Type B pancreatic cell (in vitro differentiated cells): ENCODE results near the gene PEA15. TPM values are rescaled to one million over a fixed set of nuclear protein-coding genes. Genes with fewer than 3 reads are reported as not detected.

Source experiments
- DNase-seq: peaks from one replicate; pipeline ENCODE4 v3.0.0; 2021; ENCODE audit warnings: mixed read lengths; ENCODE audit not compliant: unreplicated experiment; ENCODE audit errors: extremely low spot score
- H3K27ac Mint-ChIP-seq: 2 replicates; pipeline ENCODE4 v1.8.0; 2021; ENCODE audit warnings: mild to moderate bottlenecking, mixed read lengths
- H3K27me3 Mint-ChIP-seq: 2 replicates; pipeline ENCODE4 v1.8.0; 2021; ENCODE audit warnings: mixed read lengths
- H3K36me3 Mint-ChIP-seq: 2 replicates; pipeline ENCODE4 v1.8.0; 2021; ENCODE audit warnings: mixed read lengths
- H3K4me1 Mint-ChIP-seq: one replicate; pipeline ENCODE4 v1.8.0; 2021; ENCODE audit warnings: mixed read lengths; ENCODE audit not compliant: unreplicated experiment
- H3K4me3 Mint-ChIP-seq: 2 replicates; pipeline ENCODE4 v1.8.0; 2021; ENCODE audit warnings: mild to moderate bottlenecking, mixed read lengths
- H3K9me3 Mint-ChIP-seq: 2 replicates; pipeline ENCODE4 v1.8.0; 2021; ENCODE audit warnings: mixed read lengths
- total RNA-seq: library from RNA; stranded (reverse); gene quantifications from 2 replicates; pipeline ENCODE4 v1.2.1, GENCODE V29; 2021; ENCODE audit warnings: low replicate concordance
- TF ChIP-seq, protein P1 (sequence below): fragments of 200-600 bp; sonication (generic); conservative IDR thresholded peaks from 2 replicates; pipeline ENCODE4 v1.5.0; 2021; ENCODE audit warnings: antibody characterized with exemption, mild to moderate bottlenecking

The PEA15 gene
- total RNA-seq, 1 donor from 2014 or later, result 67.7 TPM

DNA sequence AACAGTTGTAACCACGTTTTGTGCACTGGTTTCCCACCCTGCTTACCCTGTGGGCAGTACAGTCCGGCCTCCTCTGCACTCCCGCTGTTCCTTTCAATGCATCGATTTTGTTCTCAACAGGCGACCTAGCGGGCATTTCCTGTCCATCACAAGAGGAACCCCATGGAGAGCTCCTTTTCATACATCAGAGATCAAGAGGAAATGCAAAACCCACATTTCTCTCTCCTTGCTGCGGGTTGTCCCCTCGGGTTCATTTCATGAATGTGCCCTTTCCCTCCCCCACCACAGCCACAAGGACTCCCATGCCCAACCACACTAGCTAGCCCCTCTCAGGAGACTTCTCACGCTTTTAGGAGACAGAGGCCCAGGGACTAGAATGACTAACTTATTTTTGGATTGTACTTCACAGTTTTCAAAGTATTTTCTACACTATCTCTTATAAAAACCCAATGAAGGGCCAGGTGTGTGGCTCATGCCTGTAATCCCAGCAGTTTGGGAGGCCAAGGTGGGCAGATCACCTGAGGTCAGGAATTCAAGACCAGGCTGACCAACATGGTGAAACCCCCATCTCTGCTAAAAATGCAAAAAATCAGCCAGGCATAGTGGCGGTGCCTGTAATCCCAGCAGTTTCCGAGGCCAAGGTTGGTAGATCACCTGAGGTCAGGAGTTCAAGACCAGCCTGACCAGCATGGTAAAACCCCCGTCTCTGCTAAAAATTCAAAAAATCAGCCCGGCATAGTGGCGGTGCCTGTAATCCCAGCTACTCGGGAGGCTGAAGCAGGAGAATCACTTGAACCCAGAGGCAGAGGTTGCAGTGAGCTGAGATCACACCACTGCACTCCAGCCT is 35.4 kb upstream of the PEA15 start:
- no peak for DNase-seq
- Mint-ChIP-seq H3K27me3 (peaks cover 24% of the 10 kb centered on the region), H3K36me3 (no peaks in the 10 kb centered on the region), H3K4me1 (peaks cover 28% of the 10 kb centered on the region), H3K27ac (peak overlapping the region; percentile 21), H3K9me3 (no peaks in the 10 kb centered on the region), H3K4me3 (peak overlapping the region; percentile 33)
- TF ChIP-seq, protein P1, sequence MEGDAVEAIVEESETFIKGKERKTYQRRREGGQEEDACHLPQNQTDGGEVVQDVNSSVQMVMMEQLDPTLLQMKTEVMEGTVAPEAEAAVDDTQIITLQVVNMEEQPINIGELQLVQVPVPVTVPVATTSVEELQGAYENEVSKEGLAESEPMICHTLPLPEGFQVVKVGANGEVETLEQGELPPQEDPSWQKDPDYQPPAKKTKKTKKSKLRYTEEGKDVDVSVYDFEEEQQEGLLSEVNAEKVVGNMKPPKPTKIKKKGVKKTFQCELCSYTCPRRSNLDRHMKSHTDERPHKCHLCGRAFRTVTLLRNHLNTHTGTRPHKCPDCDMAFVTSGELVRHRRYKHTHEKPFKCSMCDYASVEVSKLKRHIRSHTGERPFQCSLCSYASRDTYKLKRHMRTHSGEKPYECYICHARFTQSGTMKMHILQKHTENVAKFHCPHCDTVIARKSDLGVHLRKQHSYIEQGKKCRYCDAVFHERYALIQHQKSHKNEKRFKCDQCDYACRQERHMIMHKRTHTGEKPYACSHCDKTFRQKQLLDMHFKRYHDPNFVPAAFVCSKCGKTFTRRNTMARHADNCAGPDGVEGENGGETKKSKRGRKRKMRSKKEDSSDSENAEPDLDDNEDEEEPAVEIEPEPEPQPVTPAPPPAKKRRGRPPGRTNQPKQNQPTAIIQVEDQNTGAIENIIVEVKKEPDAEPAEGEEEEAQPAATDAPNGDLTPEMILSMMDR, result no peak

DNA sequence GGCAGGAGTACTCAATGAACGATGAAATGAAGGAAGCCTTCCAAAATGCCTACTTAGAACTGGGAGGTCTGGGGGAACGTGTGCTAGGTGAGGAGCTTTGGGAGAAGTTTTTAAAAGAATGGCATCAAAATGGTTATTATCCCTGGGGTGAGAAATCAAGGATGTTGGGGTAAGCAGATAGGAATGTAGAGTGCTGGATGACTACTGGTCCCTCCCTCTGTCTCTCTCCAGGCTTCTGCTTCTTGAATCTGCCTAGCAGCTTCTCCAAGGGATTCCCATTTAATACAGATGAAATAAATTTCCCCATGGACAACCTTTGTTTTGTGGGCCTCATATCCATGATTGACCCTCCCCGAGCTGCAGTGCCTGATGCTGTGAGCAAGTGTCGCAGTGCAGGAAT is 33.8 kb upstream of the PEA15 start:
- Mint-ChIP-seq H3K27me3 (peaks cover 24% of the 10 kb centered on the region), H3K4me1 (peaks cover 34% of the 10 kb centered on the region), H3K4me3 (no peak overlapping the region), H3K9me3 (peaks cover 4% of the 10 kb centered on the region), H3K27ac (no peak overlapping the region), H3K36me3 (no peaks in the 10 kb centered on the region)
- no peak for DNase-seq
- TF ChIP-seq, protein P1, result no peak

DNA sequence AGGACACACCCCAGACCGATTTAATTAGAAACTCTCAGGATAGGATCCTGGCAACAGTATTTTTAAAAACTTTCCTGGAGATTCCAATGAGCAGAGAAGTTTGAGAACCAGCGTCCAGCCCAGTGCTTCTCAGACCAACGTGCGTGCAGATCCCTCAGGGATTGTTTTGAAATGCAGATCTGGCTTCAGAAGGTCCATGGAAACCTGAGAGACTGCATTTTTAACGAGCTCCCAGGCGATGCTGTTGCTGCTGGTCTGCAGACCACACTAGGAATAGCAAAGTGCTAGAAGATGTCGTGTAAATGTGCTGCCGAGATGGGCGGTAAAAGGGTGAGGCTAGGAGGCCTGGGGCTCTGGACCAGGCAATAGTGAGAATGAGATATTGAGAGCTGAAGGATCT is 33.2 kb upstream of the PEA15 start:
- peaks cover 4% of the 10 kb centered on the region for H3K9me3 Mint-ChIP-seq
- H3K27me3 Mint-ChIP-seq, result peaks cover 20% of the 10 kb centered on the region
- H3K4me1 Mint-ChIP-seq, result peaks cover 39% of the 10 kb centered on the region
- no peaks in the 10 kb centered on the region for H3K36me3 Mint-ChIP-seq
- DNase-seq, result no peak
- no peak overlapping the region for H3K27ac Mint-ChIP-seq
- TF ChIP-seq, protein P1, result no peak
- no peak overlapping the region for H3K4me3 Mint-ChIP-seq

DNA sequence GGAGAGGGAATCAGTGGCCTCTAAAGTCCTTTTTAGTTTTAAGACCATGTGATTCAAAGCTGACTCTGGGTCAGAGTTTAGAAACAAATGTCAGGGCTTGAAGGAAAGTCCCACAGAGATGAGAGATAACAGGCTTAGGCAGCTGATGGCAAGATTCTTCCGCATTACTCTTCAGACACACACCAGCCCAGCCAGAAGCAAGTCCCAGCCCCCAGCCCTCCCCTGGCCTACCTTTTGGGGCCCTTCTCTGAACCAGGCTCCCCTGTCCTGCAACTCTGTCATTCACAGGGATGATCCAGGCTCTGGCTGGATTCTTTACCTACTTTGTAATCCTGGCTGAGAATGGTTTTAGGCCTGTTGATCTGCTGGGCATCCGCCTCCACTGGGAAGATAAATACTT is 28.0 kb upstream of the PEA15 start:
- Mint-ChIP-seq H3K36me3 (no peaks in the 10 kb centered on the region), H3K4me1 (peaks cover 17% of the 10 kb centered on the region), H3K27me3 (peaks cover 9% of the 10 kb centered on the region), H3K9me3 (peaks cover 4% of the 10 kb centered on the region), H3K4me3 (peak overlapping the region; percentile 24), H3K27ac (peak overlapping the region; percentile 92)
- DNase-seq, result no peak
- TF ChIP-seq, protein P1, result no peak

DNA sequence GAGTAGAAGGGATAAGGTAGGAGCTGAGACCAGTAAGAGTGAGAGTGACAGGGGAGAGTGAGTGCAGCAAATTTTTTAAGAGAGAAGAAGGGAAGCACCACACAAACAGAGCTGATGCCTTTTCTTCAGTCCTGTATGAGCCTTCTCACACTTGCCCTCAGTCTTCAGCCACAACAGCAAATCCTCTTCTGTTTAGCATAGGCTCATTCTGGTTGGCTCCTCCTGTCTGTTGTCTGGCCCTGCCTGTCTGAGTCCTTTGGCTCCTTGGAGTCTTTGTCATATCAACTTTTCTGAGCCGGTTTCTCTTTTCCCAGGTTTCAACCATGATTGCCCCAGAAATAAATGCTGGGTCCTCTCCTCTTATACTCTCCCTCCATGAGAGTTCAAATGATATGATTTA is 27.5 kb upstream of the PEA15 start:
- Mint-ChIP-seq H3K9me3 (peaks cover 4% of the 10 kb centered on the region), H3K4me1 (peaks cover 17% of the 10 kb centered on the region), H3K36me3 (no peaks in the 10 kb centered on the region), H3K27ac (peak overlapping the region; percentile 92), H3K4me3 (peak overlapping the region; percentile 24), H3K27me3 (peaks cover 7% of the 10 kb centered on the region)
- no peak for DNase-seq
- TF ChIP-seq, protein P1, result no peak
